A673 (cell line): Measurements from ENCODE around the gene TMEM108. TPM values are rescaled to one million over a fixed set of nuclear protein-coding genes. Genes with fewer than 3 reads are reported as not detected.

ENCODE experiments used
- BruUV-seq: library from RNA; stranded (reverse); fragments of 400-500 nt; replicated peaks from 2 replicates; lab custom pipeline; 2021; lab: Mats Ljungman, UMichigan
- CTCF ChIA-PET: fragments of 300-600 bp; sonication (Branson Sonifier 250); formaldehyde crosslinking; loops from one replicate; lab custom pipeline; 2022; ENCODE audit warnings: antibody characterized with exemption; lab: Charles Lee
- POLR2A ChIA-PET: fragments of 300-600 bp; sonication (Branson Sonifier 250); formaldehyde crosslinking; loops from one replicate; lab custom pipeline; 2022; ENCODE audit warnings: antibody characterized with exemption; ENCODE audit not compliant: low non-redundant PET; lab: Charles Lee
- DNase-seq: peaks from one replicate; pipeline ENCODE4 v3.0.0-alpha.2; 2015; ENCODE audit warnings: low spot score
- H3K27ac ChIP-seq: fragments of 200-600 bp; sonication (generic); 2 replicates; pipeline ENCODE4 v1.5.1; 2016; ENCODE audit warnings: mixed run types, low read depth, mild to moderate bottlenecking, mixed read lengths, antibody characterized with exemption, low read length; ENCODE audit not compliant: poor library complexity, severe bottlenecking
- H3K27me3 ChIP-seq: fragments of 200-600 bp; sonication (generic); replicated peaks from 2 replicates; pipeline ENCODE4 v1.6.1; 2017; ENCODE audit warnings: mixed run types, low read depth, mild to moderate bottlenecking, mixed read lengths, antibody characterized with exemption, low read length; ENCODE audit not compliant: insufficient read depth, poor library complexity
- H3K36me3 ChIP-seq: fragments of 200-600 bp; sonication (generic); 2 replicates; pipeline ENCODE4 v1.6.1; 2016; ENCODE audit warnings: mixed run types, mild to moderate bottlenecking, mixed read lengths, antibody characterized with exemption, low read length; ENCODE audit not compliant: insufficient read depth, poor library complexity, severe bottlenecking
- H3K4me1 ChIP-seq: fragments of 200-600 bp; sonication (generic); 2 replicates; pipeline ENCODE4 v1.6.1; 2017; ENCODE audit warnings: mixed run types, mild to moderate bottlenecking, mixed read lengths, antibody characterized with exemption, low read length; ENCODE audit not compliant: insufficient read depth, poor library complexity, severe bottlenecking
- H3K4me3 ChIP-seq: fragments of 200-600 bp; sonication (generic); 2 replicates; pipeline ENCODE4 v1.5.1; 2016; ENCODE audit warnings: low read depth, mixed run types, mild to moderate bottlenecking, mixed read lengths, low read length; ENCODE audit not compliant: poor library complexity, severe bottlenecking
- H3K9me3 ChIP-seq: fragments of 200-600 bp; sonication (generic); 2 replicates; pipeline ENCODE4 v1.6.1; 2016; ENCODE audit warnings: mixed run types, low read depth, mild to moderate bottlenecking, mixed read lengths, antibody characterized with exemption, low read length; ENCODE audit not compliant: poor library complexity, severe bottlenecking
- CTCF ChIP-seq: fragments of 300-800, 200-600 bp; sonication (generic); conservative IDR thresholded peaks from 2 replicates; pipeline ENCODE4 v1.5.1; 2017; ENCODE audit warnings: low read depth, mild to moderate bottlenecking, antibody characterized with exemption, low read length, moderate library complexity, mixed read lengths
- EZH2 ChIP-seq: fragments of 200-600 bp; sonication (generic); IDR thresholded peaks from 2 replicates; pipeline ENCODE4 v1.6.1; 2017; ENCODE audit warnings: borderline replicate concordance, low read depth, mild to moderate bottlenecking, mixed read lengths, antibody characterized with exemption, low read length; ENCODE audit not compliant: poor library complexity, severe bottlenecking
- intact Hi-C: fragments of 100-400 bp; cut with micrococcal nuclease; formaldehyde crosslinking; loops from one replicate; pipeline ENCODE4 v1.10.0; 2022; ENCODE audit not compliant: unreplicated experiment
- total RNA-seq: library from RNA; stranded (reverse); gene quantifications from 2 replicates; pipeline ENCODE4 v1.2.3, GENCODE V29; 2021

The TMEM108 gene
- total RNA-seq, 1 experiment from 2014 or later: 0.30 TPM

DNA sequence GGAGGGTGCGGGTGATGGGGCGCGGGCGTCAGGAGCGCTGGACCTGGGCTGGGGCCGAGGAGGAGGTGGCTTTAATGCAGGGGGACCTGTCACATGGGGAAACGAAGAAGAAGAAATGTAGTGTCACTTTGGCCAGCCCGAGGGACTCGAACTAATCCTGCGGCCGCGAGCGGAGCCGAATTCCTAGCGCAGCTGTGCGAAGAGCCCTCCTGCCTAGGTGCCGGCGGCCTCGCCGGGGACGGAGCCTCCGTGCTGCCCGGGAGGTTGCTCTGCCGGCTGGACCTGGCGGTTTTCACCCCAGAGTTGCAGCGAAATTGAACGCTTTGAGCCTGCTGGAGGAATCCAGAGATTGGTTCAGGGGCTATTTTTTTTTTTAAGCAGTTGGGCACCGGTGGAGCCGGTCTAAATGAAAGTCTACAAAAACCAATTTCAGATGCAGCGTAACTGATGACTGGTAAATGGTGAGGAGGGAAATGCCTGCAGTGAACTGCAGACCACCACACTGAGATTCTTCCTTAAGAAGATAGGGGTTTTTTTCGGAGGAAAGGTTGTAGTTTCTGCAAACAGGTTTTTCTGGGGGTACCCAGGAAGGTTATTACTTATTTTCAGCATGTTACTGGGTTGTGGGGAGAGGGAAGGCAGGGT, 662 bp downstream of the TMEM108 start:
- H3K4me1 ChIP-seq: peaks cover 3% of the 10 kb centered on the region
- ChIA-PET CTCF (no interaction called here), POLR2A (no interaction called here)
- H3K36me3 ChIP-seq: no peaks in the 10 kb centered on the region
- no peak for DNase-seq
- H3K27me3 ChIP-seq: peaks cover 78% of the 10 kb centered on the region
- no TSS peak for BruUV-seq
- H3K27ac ChIP-seq: no peak overlapping the region
- H3K4me3 ChIP-seq: peak overlapping the region; percentile 33
- no peak for TF ChIP-seq EZH2
- TF ChIP-seq CTCF: no peak
- intact Hi-C loops: no loop called here
- H3K9me3 ChIP-seq: no peaks in the 10 kb centered on the region

- TF ChIP-seq CTCF (peak; percentile 84), EZH2 (no peak)
- H3K9me3 ChIP-seq: no peaks in the 10 kb centered on the region
- no peak overlapping the region for H3K4me3 ChIP-seq
- CTCF ChIA-PET: interaction anchor here (0.6 to 2.2 kb wide), 14 partner anchors 54 to 553 kb away, joined by 3 to 13 read pairs (median 4); no protein-coding TSS in a partner anchor
- POLR2A ChIA-PET: interaction anchor here (0.7 kb wide), 1 partner anchor 336 kb away, joined by 3 read pairs; no protein-coding TSS in a partner anchor
- peak; percentile 87 for DNase-seq
- peaks cover 64% of the 10 kb centered on the region for H3K27me3 ChIP-seq
- peaks cover 3% of the 10 kb centered on the region for H3K4me1 ChIP-seq
- intact Hi-C loops: loop anchor here (1.0 to 2.0 kb wide), 4 partner anchors 310 to 382 kb away; no protein-coding TSS in a partner anchor
- H3K27ac ChIP-seq: no peak overlapping the region
- no peaks in the 10 kb centered on the region for H3K36me3 ChIP-seq
- BruUV-seq: no TSS peak
Observed at GRCh38 chr3:133040696-133041523, 2.7 kb downstream of the TMEM108 start.

DNA sequence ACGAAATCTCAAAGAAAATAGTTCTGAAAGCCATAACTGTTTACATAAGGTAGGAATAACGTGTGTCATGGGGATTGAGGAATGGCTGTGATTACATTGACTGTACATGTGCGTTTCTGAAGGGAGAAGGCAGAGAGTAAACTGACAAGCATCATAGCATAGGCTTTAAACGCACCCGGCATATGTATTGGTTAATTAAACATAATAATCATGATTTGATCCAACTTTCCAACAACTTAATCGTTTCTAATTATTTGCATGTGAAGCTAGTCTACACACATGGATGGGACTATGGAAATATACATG, 3.3 kb downstream of the TMEM108 start:
- Histone ChIP-seq H3K4me1 (peaks cover 3% of the 10 kb centered on the region), H3K9me3 (no peaks in the 10 kb centered on the region), H3K27ac (no peak overlapping the region), H3K27me3 (peaks cover 59% of the 10 kb centered on the region), H3K4me3 (no peak overlapping the region), H3K36me3 (no peaks in the 10 kb centered on the region)
- ChIA-PET POLR2A (interaction anchor here (0.7 kb wide), 1 partner anchor 336 kb away, joined by 3 read pairs; no protein-coding TSS in a partner anchor), CTCF (interaction anchor here (0.6 to 2.2 kb wide), 14 partner anchors 53 to 553 kb away, joined by 3 to 13 read pairs (median 4); no protein-coding TSS in a partner anchor)
- intact Hi-C loops: loop anchor here (1.0 to 2.0 kb wide), 4 partner anchors 311 to 381 kb away; no protein-coding TSS in a partner anchor
- TF ChIP-seq EZH2 (no peak), CTCF (no peak)
- DNase-seq: no peak
- BruUV-seq: no TSS peak
